SIG-M5 (cell line): ENCODE data around the gene HERC4.

Source experiments
- DNase-seq: peaks from one replicate; lab custom pipeline; 2025; lab: John Stamatoyannopoulos, UW

Gene HERC4, protein sequence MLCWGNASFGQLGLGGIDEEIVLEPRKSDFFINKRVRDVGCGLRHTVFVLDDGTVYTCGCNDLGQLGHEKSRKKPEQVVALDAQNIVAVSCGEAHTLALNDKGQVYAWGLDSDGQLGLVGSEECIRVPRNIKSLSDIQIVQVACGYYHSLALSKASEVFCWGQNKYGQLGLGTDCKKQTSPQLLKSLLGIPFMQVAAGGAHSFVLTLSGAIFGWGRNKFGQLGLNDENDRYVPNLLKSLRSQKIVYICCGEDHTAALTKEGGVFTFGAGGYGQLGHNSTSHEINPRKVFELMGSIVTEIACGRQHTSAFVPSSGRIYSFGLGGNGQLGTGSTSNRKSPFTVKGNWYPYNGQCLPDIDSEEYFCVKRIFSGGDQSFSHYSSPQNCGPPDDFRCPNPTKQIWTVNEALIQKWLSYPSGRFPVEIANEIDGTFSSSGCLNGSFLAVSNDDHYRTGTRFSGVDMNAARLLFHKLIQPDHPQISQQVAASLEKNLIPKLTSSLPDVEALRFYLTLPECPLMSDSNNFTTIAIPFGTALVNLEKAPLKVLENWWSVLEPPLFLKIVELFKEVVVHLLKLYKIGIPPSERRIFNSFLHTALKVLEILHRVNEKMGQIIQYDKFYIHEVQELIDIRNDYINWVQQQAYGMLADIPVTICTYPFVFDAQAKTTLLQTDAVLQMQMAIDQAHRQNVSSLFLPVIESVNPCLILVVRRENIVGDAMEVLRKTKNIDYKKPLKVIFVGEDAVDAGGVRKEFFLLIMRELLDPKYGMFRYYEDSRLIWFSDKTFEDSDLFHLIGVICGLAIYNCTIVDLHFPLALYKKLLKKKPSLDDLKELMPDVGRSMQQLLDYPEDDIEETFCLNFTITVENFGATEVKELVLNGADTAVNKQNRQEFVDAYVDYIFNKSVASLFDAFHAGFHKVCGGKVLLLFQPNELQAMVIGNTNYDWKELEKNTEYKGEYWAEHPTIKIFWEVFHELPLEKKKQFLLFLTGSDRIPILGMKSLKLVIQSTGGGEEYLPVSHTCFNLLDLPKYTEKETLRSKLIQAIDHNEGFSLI

GRCh38 chr10:68074775-68075549, at the start of gene HERC4:
HERC4 (minus strand) TSS chr10:68075283; CDS start chr10:68073108, 2,175 bp downstream.
- no peak for DNase-seq

GRCh38 chr10:68124718-68125117, 49.6 kb upstream of the HERC4 start:
- DNase-seq = no peak

DNA sequence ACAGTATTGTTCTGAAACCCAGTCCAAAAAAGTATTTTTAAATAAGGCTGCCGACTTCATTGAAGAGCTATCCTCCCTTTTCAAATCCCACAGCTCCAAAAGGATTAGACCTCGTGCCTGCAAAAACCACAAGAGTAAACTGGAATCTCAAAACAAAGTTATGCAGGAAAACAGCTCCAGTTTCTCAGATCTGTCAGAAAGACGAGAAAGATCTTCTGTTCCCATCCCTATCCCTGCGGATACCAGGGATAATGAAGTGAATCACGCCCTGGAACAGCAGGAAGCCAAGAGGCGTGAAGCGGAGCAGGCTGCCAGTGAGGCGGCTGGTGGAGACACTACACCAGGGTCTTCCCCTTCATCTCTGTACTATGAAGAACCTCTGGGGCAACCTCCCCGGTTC, 46.8 kb upstream of the HERC4 start:
- no peak for DNase-seq

- no peak for DNase-seq
Observed at GRCh38 chr10:68121020-68121743, 46.1 kb upstream of the HERC4 start.

DNA sequence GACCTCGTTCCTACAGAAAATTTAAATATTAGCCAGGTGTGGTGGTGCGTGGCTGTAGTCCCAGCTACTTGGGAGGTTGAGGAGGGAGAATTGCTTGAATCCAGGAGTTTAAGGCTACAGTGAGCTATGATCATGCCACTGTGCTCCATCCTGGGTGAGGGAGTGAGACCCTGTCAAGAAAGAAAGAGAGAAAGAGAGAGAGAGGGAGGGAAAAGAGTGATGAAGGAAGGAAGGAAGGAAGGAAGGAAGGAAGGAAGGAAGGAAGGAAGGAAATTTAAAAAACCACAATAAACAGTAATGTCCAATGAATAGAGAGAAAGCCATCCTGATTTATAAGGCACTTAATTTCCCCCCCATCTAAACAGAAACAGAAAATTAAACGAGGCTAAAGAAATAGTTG, 43.6 kb upstream of the HERC4 start:
- DNase-seq = no peak

DNA sequence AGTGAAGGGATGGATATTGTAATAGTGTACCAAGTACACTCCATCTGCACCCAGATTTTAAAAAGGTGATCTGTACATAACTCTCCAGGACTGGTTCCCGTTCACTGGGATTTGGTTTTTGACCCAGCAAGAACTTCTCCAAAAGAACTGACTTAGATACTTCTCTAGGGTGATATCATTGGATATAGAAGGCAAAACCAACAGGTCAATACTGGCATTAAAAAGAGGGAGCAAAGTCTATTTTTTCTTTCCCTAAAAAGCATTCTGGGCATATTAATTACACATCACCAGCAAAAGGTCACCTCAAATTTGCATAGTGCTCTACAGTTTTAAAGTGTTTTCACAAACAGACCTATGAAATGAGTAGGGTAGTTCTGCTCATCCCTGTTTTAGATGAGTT, 37.8 kb upstream of the HERC4 start:
- no peak for DNase-seq

- no peak for DNase-seq
Observed at GRCh38 chr10:68111584-68111983, 36.5 kb upstream of the HERC4 start.

DNA sequence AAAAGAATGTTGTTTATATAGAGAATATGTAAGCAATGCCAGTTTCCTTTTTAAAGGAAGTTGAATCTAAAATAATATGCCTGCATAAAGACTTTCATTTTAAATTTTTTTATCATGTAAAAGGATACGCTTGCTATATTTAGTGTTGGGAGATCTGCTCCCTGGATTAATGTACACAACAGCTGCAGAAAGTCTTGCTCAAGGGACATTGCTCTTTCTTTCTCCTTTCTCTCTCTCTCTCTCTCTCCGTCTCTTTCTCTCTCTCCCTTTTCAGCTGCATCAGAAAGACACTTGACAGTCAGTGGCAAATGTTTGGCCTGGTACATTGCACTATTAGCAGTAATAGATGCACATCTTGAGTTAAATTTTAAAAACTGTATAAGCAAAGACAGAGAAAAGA, 34.9 kb upstream of the HERC4 start:
- DNase-seq = no peak

DNA sequence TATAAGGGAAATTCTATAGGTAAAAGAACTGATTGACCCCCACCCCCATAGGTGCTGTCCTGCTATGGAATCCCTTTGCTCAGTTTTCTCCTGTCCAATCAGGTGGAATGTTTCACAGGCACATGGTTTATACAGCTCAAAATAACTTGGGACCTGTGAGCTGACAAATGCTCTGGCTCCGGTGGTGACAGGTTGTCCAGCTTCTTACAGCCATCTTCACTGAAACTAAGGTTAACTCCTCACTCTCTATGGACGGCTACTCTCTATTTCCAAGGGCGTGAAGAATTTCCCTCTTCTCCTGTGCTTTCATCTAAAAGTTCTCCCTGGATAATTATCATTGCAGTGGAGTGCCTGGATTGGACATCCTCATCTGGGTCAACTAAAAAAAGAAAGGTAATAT, 34.2 kb upstream of the HERC4 start, which contains the start of gene MYPN:
MYPN (plus strand) TSS at position 158 of the 400 bp plus-strand sequence. CDS start 11,951 bp downstream, outside the sequence.
- no peak for DNase-seq

DNA sequence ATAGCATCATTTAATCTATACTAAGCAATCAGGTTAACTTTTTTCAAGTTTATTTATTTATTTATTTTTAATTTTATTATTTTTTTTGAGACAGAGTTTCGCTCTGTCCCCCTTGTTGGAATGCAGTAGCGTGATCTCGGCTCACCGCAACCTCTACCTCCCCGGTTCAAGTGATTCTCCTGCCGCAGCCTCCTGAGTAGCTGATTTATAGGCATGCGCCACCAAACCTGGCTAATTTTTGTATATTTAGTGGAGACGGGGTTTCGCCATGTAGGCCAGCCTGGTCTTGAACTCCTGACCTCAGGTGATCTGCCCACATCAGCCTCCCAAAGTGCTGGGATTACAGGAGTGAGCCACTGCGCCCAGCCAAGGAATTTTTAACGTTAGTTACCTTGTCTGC, 33.6 kb upstream of the HERC4 start:
- no peak for DNase-seq

DNA sequence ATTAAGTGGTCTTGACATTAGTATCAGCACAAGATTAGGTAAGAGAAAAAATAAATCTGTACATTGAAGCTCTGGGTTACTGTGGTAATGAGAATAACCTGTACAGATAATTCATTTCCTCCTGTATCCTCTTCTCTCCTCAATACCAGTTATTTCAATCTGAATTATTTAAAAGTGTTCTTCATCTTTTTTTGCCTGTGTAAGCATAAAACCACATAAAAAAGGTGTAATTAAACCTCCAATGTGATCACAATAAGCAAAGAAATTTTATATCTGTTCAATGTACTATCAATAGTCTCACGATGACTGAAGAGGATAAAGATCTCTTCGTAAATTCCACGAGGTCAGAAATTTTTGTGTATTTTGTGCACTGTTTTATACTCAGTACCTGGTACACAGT, 33.0 kb upstream of the HERC4 start:
- no peak for DNase-seq

DNA sequence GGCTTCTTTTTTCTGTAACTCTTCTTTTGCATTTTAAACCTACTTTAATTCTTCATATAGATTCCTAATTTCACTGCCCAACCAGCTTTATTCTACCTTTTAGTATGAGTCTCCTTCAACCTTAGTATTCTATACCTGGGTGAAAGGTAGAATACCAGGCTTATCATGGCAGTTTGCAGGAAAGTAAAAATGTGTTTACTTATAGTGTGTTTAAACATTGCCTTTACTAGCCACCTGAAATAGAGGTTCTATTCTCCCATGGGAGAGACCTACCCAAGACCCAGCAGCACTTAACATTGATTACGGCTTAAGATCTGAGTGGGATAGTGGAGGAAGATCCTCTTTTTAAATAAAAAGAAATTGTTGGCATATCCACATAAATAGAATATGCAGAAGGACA, 32.6 kb upstream of the HERC4 start:
- no peak for DNase-seq

GRCh38 chr10:68106656-68107055, 31.6 kb upstream of the HERC4 start:
- DNase-seq = no peak

- no peak for DNase-seq
Observed at GRCh38 chr10:68105820-68106219, 30.7 kb upstream of the HERC4 start.

- no peak for DNase-seq
Observed at GRCh38 chr10:68103901-68104300, 28.8 kb upstream of the HERC4 start.

DNA sequence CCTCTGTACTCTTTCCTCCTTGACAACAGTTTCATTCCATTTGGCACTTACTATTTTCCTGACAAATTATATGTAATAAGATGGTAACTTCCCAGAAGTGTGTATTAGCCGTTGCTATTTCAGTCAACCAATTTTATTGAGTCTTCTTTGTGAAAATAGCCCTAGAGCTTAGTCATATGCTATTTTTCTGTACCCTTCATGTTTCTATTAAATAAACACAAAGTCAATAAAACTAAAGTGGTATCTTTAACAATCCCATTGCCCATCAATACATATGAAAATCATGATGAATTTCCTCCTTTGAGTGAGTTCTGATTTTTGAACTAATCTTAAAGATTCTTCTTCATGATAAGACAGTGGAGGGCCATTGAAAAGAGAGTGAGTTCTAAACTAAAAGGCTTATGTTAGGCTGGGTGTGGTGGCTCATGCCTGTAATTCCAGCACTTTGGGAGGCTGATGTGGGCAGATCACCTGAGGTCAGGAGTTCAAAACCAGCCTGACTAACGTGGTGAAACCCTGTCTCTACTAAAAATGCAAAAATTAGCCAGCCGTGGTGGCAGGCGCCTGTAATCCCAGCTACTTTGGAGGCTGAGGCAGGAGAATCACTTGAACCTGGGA, 28.3 kb upstream of the HERC4 start:
- no peak for DNase-seq

- DNase-seq = no peak
Observed at GRCh38 chr10:68101066-68101465, 26.0 kb upstream of the HERC4 start.

- DNase-seq = no peak
Observed at GRCh38 chr10:68099736-68100135, 24.7 kb upstream of the HERC4 start.

DNA sequence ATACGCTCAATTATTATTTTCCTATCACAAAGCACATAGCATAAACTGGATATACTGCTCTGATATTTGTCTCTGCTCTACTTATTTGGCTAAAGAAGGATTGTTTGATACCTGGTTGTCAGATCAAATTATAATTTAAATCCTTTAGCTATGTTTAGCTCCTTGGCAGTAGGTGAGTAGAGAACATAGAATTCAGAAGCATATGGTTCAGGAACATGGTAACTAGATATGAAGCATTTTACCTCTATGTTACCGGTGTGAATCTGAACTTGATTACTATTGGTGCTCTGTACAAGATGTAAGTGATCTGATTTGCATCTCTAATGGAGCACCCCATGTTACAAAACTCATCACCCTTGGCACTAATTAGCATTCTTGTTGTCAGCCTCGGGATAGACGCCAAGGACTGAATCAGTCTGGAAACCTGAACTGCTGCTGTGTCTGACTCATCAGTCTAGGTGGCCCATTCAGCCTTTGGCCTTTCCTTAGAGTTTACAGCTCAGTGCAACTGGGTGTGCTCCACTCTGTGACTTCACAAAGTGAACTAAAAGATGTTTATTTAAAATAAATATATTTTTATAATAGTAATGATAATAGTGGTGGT, 21.9 kb upstream of the HERC4 start:
- DNase-seq = no peak

GRCh38 chr10:68095153-68095552, 20.1 kb upstream of the HERC4 start:
- DNase-seq = no peak
